K562 (cell line): Measurements from ENCODE around the gene EPYC. TPM values are rescaled to one million over a fixed set of nuclear protein-coding genes. Genes with fewer than 3 reads are reported as not detected.

Experiments
- ATAC-seq: fragments of 200-7000 bp; cut with Tn5 transposase; 3 replicates; pipeline ENCODE4 v1.9.1; 2020; ENCODE audit warnings: moderate library complexity
- BruUV-seq: library from RNA; stranded (reverse); fragments of 400-500 nt; replicated peaks from 2 replicates; lab custom pipeline; 2021; lab: Mats Ljungman, UMichigan
- CTCF ChIA-PET: fragments of 300-600 bp; formaldehyde crosslinking; extraction: SDS; loops from one replicate; lab custom pipeline; 2021; ENCODE audit warnings: low intra/inter-chr PET ratio; lab: Yijun Ruan, JAX
- POLR2A ChIA-PET: fragments of 300-600, 350-650 bp; sonication (Branson Sonifier 250); formaldehyde crosslinking; extraction: SDS; loops from one replicate; lab custom pipeline; 2021; ENCODE audit warnings: antibody characterized with exemption, inconsistent platforms; lab: Yijun Ruan, JAX
- DNase-seq, 4 experiments: peaks; one replicate each; pipeline versions ENCODE4 v3.0.0 to v3.0.0-alpha.2; 2011 to 2018; ENCODE audit warnings: low spot score in 3 of 4, mixed read lengths in 3 of 4; ENCODE audit errors: extremely low read depth in 1 of 4
- FAIRE-seq: peaks from 2 replicates; lab custom pipeline; 2011; peaks lifted over from hg19 to GRCh38; lab: Jason Lieb, UNC
- H2AFZ ChIP-seq: 2 replicates; pipeline ENCODE4 v1.6.0; 2011; ENCODE audit warnings: low read depth, low read length, control low read depth, inconsistent platforms
- H3K27ac ChIP-seq: fragments of 200-600 bp; 3 replicates; pipeline ENCODE4 v1.8.0; 2011; ENCODE audit warnings: low read depth, mild to moderate bottlenecking, control low read depth, inconsistent platforms, low read length, moderate library complexity, mixed read lengths; ENCODE audit errors: extremely low read depth
- H3K27me3 ChIP-seq, 2 experiments: fragments of 300-600 bp in 1 of 2; 2 replicates in 1 of 2; 3 replicates in 1 of 2; pipeline versions ENCODE4 v1.6.0 to v1.8.0; 2011; ENCODE audit warnings: inconsistent platforms in 2 of 2, low read length in 2 of 2, mild to moderate bottlenecking in 1 of 2, mixed read lengths in 1 of 2, moderate library complexity in 1 of 2; ENCODE audit not compliant: control insufficient read depth in 2 of 2, insufficient read depth in 2 of 2
- H3K36me3 ChIP-seq: fragments of 300-600 bp; 3 replicates; pipeline ENCODE4 v1.8.0; 2011; ENCODE audit warnings: mild to moderate bottlenecking, low read length, inconsistent platforms; ENCODE audit not compliant: control insufficient read depth, insufficient read depth
- H3K4me1 ChIP-seq, 2 experiments: fragments of 200-600 bp in 1 of 2; replicated peaks in 1 of 2; 2 replicates in 1 of 2; 3 replicates in 1 of 2; pipeline versions ENCODE4 v1.5.1 to v1.8.0; 2011; ENCODE audit warnings: inconsistent platforms in 2 of 2, low read length in 2 of 2, mild to moderate bottlenecking in 1 of 2, mixed read lengths in 1 of 2, moderate library complexity in 1 of 2; ENCODE audit not compliant: control insufficient read depth in 2 of 2, insufficient read depth in 2 of 2
- H3K4me2 ChIP-seq: 2 replicates; pipeline ENCODE4 v1.6.1; 2011; ENCODE audit warnings: low read length, control low read depth, inconsistent platforms, mixed read lengths; ENCODE audit not compliant: insufficient read depth
- H3K4me3 ChIP-seq: fragments of 200-600 bp; sonication (generic), shearing (Covaris generic); 2 replicates; pipeline ENCODE4 v1.5.1; 2016; ENCODE audit warnings: control low read depth, inconsistent platforms
- H3K79me2 ChIP-seq: fragments of 200-600 bp; 3 replicates; pipeline ENCODE4 v1.8.0; 2011; ENCODE audit warnings: low read length, inconsistent platforms; ENCODE audit not compliant: control insufficient read depth, insufficient read depth
- H3K9ac ChIP-seq, 2 experiments: 2 replicates each; pipeline versions ENCODE4 v1.6.0 to v1.6.1; 2011; ENCODE audit warnings: low read depth in 2 of 2, low read length in 2 of 2, control low read depth in 1 of 2, inconsistent platforms in 1 of 2, mild to moderate bottlenecking in 1 of 2, mixed read lengths in 1 of 2; ENCODE audit not compliant: insufficient read depth in 1 of 2
- H3K9me1 ChIP-seq: one replicate; pipeline ENCODE4 v1.6.0; 2011; ENCODE audit warnings: inconsistent platforms, mild to moderate bottlenecking, low read length, moderate library complexity; ENCODE audit not compliant: control insufficient read depth, insufficient read depth
- H3K9me3 ChIP-seq: replicated peaks from 2 replicates; pipeline ENCODE4 v1.5.1; 2011; ENCODE audit warnings: low read depth, low read length, inconsistent platforms; ENCODE audit not compliant: control insufficient read depth, insufficient read depth
- H4K20me1 ChIP-seq: replicated peaks from 2 replicates; pipeline ENCODE4 v1.6.1; 2011; ENCODE audit warnings: low read length, inconsistent platforms, mixed read lengths; ENCODE audit not compliant: control insufficient read depth, insufficient read depth
- CHD4 ChIP-seq: fragments of 200-600 bp; sonication (generic); IDR thresholded peaks from 3 replicates; pipeline ENCODE4 v1.6.1; 2012; ENCODE audit warnings: low read depth, mild to moderate bottlenecking, mixed read lengths, low read length, inconsistent platforms; ENCODE audit not compliant: insufficient read depth, insufficient replicate concordance, poor library complexity, severe bottlenecking
- DACH1 ChIP-seq: fragments of 450-650 bp; IDR thresholded peaks from 2 replicates; pipeline ENCODE4 v1.6.1; 2018; ENCODE audit not compliant: partially characterized antibody
- HOXB6 ChIP-seq: fragments of 250-450 bp; sonication (Bioruptor Pico); IDR thresholded peaks from 2 replicates; pipeline ENCODE4 v1.5.1; 2022; ENCODE audit warnings: mild to moderate bottlenecking, borderline replicate concordance
- PHB ChIP-seq: fragments of 250-450 bp; sonication (Bioruptor Pico); IDR thresholded peaks from 2 replicates; pipeline ENCODE4 v1.5.0; 2021
- SLC30A9 ChIP-seq: fragments of 250-450 bp; sonication (Bioruptor Pico); IDR thresholded peaks from 2 replicates; pipeline ENCODE4 v1.8.0; 2022; ENCODE audit warnings: mild to moderate bottlenecking, moderate library complexity
- TARDBP ChIP-seq: fragments of 450-650 bp; IDR thresholded peaks from 2 replicates; pipeline ENCODE4 v1.6.1; 2016
- U2AF1 ChIP-seq: fragments of 200-400 bp; formaldehyde crosslinking; optimal IDR thresholded peaks from 2 replicates; pipeline ENCODE3; 2017; ENCODE audit warnings: mild to moderate bottlenecking, low read depth, low read length, moderate library complexity
- ZNF121 ChIP-seq: sonication (generic); formaldehyde crosslinking; conservative IDR thresholded peaks from 2 replicates; pipeline ENCODE4 v1.8.0; 2022; ENCODE audit warnings: missing genetic modification reagents
- ZNF41 ChIP-seq: fragments of 250-450 bp; sonication (Bioruptor Pico); conservative IDR thresholded peaks from 2 replicates; pipeline ENCODE4 v1.4.0; 2020; ENCODE audit warnings: mild to moderate bottlenecking
- WGBS: fragments of 100-300 bp; shearing (Covaris generic); methylation state at CpG from one replicate; pipeline ENCODE4 v1.1.6; 2016; ENCODE audit warnings: low coverage, mixed read lengths; ENCODE audit not compliant: insufficient coverage; ENCODE audit errors: missing lambda C conversion rate; 5-methylcytosine and 5-hydroxymethylcytosine counted together
- in situ Hi-C: fragments of 300-500 bp; cut with MboI; formaldehyde crosslinking; loops from 4 replicates; pipeline ENCODE4 v1.15.0; 2018; ENCODE audit warnings: inconsistent platforms, mixed read lengths
- intact Hi-C: fragments of 100-400 bp; cut with micrococcal nuclease; formaldehyde crosslinking; loops from 2 replicates; pipeline ENCODE4 v1.14.2; 2022
- polyA plus RNA-seq, 8 experiments: library from polyadenylated mRNA; depleted of rRNA in 4 of 8; stranded (reverse) in 5 of 8; unstranded in 3 of 8; fragments of >200 nt; fragmentation: Nextera tagmentation in 2 of 8; fragmentation: Illumina TruSeq in 1 of 8; extraction: Ambion mirVana in 2 of 8; extraction: Trizol in 1 of 8; gene quantifications; 2 replicates each; pipeline versions ENCODE4 v1.2.1 to v1.2.3, GENCODE V29; 2011 to 2014; ENCODE audit warnings: inconsistent platforms in 1 of 8, missing spikeins in 1 of 8
- total RNA-seq, 7 experiments: library from RNA; depleted of rRNA in 6 of 7; stranded (reverse); fragments of >200 nt in 6 of 7; fragmentation: Illumina TruSeq in 2 of 7; extraction: Trizol in 2 of 7; gene quantifications; 2 replicates each; pipeline versions ENCODE4 v1.2.1 to v1.2.3, GENCODE V29; 2011 to 2021; ENCODE audit warnings: low replicate concordance in 1 of 7
- TF ChIP-seq, protein P1 (sequence below): fragments of 250-450 bp; sonication (Bioruptor Pico); IDR thresholded peaks from 2 replicates; pipeline ENCODE4 v1.5.1; 2021; ENCODE audit warnings: mild to moderate bottlenecking

EPYC gene
- total and polyA plus RNA-seq, 9 of the 15 experiments (the other 6 are each of a cell fraction or from before 2014, with no cell fraction given), result not detected

DNA sequence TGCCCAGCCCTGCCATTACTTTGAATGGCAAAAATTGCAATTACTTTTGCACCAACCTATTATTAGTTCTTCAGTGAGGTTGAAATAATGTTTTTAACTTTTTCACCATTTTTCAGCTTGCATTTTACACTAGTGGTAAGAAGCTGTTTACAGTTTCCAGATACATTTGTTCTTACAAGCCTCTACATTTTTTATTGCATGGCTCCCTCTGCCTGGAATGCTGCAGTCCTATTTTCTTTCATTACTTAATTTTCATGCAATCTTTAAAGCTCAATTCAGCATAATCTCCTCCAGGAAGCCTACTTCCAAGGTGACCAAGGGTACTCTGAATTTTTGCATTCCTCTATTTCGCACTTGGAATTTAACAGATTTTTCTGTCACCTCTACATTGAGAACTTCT is 83.2 kb downstream of the EPYC start (continued):
- TF ChIP-seq CHD4, result no peak
- no peak for TF ChIP-seq SLC30A9 (CRISPR knock-in tag)
- no peak for TF ChIP-seq DACH1
- TF ChIP-seq PHB, result no peak

DNA sequence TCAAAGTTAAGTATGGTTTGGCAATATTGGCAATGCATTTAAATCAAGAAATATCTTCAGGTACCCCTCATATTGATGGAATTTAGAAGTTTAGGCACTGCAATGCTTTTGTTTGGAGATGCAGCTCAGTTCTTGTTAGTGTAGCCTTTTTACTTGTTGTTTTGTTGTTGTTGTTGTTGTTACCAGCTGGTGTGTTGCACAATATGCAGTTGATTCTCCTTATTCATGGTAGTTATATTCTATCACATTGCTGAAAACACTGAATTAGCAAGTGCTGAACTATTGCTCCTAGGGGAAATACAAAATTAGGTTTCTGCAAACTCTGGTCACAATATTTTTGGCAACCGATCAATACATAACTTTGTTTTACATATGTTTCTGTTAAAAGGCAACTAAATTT is 84.5 kb downstream of the EPYC start:
- DNase-seq, result no peak
- H3K27ac ChIP-seq, result no peak overlapping the region
- TF ChIP-seq HOXB6 (CRISPR knock-in tag) (no peak), U2AF1 (no peak), ZNF121 (CRISPR knock-in tag) (no peak), ZNF41 (CRISPR knock-in tag) (no peak), DACH1 (no peak), TARDBP (no peak)
- TF ChIP-seq, protein P1, sequence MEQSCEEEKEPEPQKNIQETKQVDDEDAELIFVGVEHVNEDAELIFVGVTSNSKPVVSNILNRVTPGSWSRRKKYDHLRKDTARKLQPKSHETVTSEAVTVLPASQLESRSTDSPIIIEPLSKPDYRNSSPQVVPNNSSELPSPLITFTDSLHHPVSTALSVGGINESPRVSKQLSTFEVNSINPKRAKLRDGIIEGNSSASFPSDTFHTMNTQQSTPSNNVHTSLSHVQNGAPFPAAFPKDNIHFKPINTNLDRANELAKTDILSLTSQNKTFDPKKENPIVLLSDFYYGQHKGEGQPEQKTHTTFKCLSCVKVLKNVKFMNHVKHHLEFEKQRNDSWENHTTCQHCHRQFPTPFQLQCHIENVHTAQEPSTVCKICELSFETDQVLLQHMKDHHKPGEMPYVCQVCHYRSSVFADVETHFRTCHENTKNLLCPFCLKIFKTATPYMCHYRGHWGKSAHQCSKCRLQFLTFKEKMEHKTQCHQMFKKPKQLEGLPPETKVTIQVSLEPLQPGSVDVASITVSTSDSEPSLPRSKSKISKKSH (CRISPR knock-in tag), result no peak
- H3K4me1 ChIP-seq, result no peaks in the 10 kb centered on the region
- no peaks in the 10 kb centered on the region for H3K9me1 ChIP-seq
- ChIA-PET POLR2A (no interaction called here), CTCF (no interaction called here)
- no TSS peak for BruUV-seq
- no peak overlapping the region for H3K4me3 ChIP-seq
- no peaks in the 10 kb centered on the region for H3K36me3 ChIP-seq
- intact Hi-C loops (no loop called here), in situ Hi-C loops (no loop called here)
- H3K27me3 ChIP-seq, result no peaks in the 10 kb centered on the region
- no peaks in the 10 kb centered on the region for H4K20me1 ChIP-seq
- H3K9me3 ChIP-seq, result no peaks in the 10 kb centered on the region
- H2AFZ ChIP-seq, result no peak overlapping the region
- FAIRE-seq, result no peak
- H3K9ac ChIP-seq, result no peak overlapping the region
- 0% methylated on average over 1 of the region's 1 CpG for WGBS
- no peak for ATAC-seq
- H3K79me2 ChIP-seq, result no peaks in the 10 kb centered on the region
- no peak overlapping the region for H3K4me2 ChIP-seq
